ENCODE results near the gene MAB21L4. TPM values are rescaled to one million over a fixed set of nuclear protein-coding genes. Genes with fewer than 3 reads are reported as not detected.

Gene MAB21L4
- total and polyA plus RNA-seq, 2 of the 8 experiments (the other 6 are each of a cell fraction or from before 2014, with no cell fraction given), result 0.11 TPM; not detected in 1

DNA sequence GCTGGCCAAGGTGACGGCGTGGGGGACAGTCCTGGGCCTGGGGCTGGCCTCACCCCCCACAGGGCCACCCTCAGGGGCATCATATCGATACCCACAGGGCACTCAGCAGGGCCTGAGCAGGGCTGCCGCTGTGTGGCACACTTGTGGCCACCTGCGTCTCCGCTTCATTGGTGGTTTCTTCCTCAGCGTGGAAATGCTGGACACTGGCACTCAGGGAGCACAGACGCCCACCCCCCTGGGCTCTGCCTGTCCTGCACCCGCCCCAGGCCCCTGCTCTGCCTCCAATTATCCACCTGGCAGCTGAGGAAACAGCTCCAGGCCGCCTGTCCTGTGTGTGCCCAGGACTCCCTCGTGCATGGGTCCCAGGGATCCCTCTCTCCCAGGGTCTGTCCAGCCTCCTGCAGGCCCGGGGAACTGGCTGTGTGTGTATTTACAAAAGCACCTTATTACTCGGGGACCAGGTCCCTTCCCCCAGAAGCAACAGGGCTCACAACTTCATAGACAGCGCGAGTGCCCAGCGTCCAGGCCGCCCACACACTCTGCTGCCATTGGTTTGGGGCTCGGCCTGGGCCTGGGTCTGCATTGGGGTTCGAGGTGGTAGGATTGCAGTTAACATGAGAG is 23.3 kb upstream of the MAB21L4 start:
- no peak overlapping the region for H2AFZ ChIP-seq (ENCODE audit: low read length)
- no peak overlapping the region for H3K18ac ChIP-seq (ENCODE audit: extremely low read depth, low read length)
- no peak overlapping the region for H3K9ac ChIP-seq (replicated peaks in 1 of 4; ENCODE audit: extremely low read depth in 1 of 4, low read depth in 3 of 4, low read length in 3 of 4)
- H4K91ac ChIP-seq (replicated peaks; ENCODE audit: insufficient read length, low read length), result no peak overlapping the region
- H3K4me1 ChIP-seq (replicated peaks in 1 of 4; ENCODE audit: control insufficient read depth in 3 of 4, insufficient read depth in 4 of 4, low read length in 3 of 4), result peaks cover 0 to 6% (median 3%) of the 10 kb centered on the region in 4 experiments; a peak in 4 of 7 replicates
- peak overlapping the region; percentile 22; the same call in 1 of the 2 replicates for H4K8ac ChIP-seq (ENCODE audit: extremely low read depth, insufficient read depth, low read length)
- no peaks in the 10 kb centered on the region for H3K9me3 ChIP-seq (ENCODE audit: insufficient read depth in 2 of 2, low read depth in 1 of 2, low read length in 1 of 2)
- FAIRE-seq (no peak), DNase-seq (ENCODE audit: low read depth in 1 of 2, low spot score in 2 of 2) (peak in 1 of 2 experiments; percentile 44)
- no peak overlapping the region for H4K5ac ChIP-seq (ENCODE audit: insufficient read length, low read depth, low read length)
- peaks cover 4% of the 10 kb centered on the region; the same call in 1 of the 2 replicates for H3K23me2 ChIP-seq (ENCODE audit: low read depth, low read length)
- no peak overlapping the region for H3K23ac ChIP-seq (ENCODE audit: insufficient read length)
- H2BK15ac ChIP-seq (ENCODE audit: low read length), result no peak overlapping the region
- ChIA-PET POLR2A (ENCODE audit: partially characterized antibody) (no interaction called here), CTCF (ENCODE audit: partially characterized antibody) (interaction anchor here (1.0 kb wide), 1 partner anchor 66 kb away, joined by 3 read pairs; no protein-coding TSS in a partner anchor)
- peaks cover 2 to 4% of the 10 kb centered on the region in 2 experiments for H4K20me1 ChIP-seq (replicated peaks in 1 of 2; ENCODE audit: control insufficient read depth in 1 of 2, insufficient read depth in 2 of 2, low read length in 2 of 2)
- no peak overlapping the region for H3K27ac ChIP-seq (ENCODE audit: low read depth, low read length)
- no peaks in the 10 kb centered on the region for H3K36me3 ChIP-seq (ENCODE audit: control insufficient read depth in 2 of 4, insufficient read depth in 4 of 4, low read length in 3 of 4)
- TF ChIP-seq POLR2AphosphoS5 (IDR thresholded peaks at IDR 0.05; ENCODE audit: low read depth, low read length) (no peak), RBBP5 (IDR thresholded peaks at IDR 0.05; ENCODE audit: borderline replicate concordance, low read depth, low read length) (no peak), JUN (IDR thresholded peaks at IDR 0.05; ENCODE audit: low read depth, low read length) (no peak), BACH1 (IDR thresholded peaks at IDR 0.05; ENCODE audit: low read length) (no peak), SIN3A (conservative IDR thresholded peaks at IDR 0.05 in 1 of 2, IDR thresholded peaks at IDR 0.05 in 1 of 2; ENCODE audit: low read depth in 1 of 2, low read length in 2 of 2) (no peak), CHD1 (IDR thresholded peaks at IDR 0.05; ENCODE audit: low read depth, low read length) (no peak), TEAD4 (IDR thresholded peaks at IDR 0.05; ENCODE audit: low read depth, low read length) (no peak), YY1 (IDR thresholded peaks at IDR 0.05; ENCODE audit: low read depth, low read length) (no peak), CEBPB (IDR thresholded peaks at IDR 0.05; ENCODE audit: low read depth, low read length) (no peak)
- TF ChIP-seq, protein P1, sequence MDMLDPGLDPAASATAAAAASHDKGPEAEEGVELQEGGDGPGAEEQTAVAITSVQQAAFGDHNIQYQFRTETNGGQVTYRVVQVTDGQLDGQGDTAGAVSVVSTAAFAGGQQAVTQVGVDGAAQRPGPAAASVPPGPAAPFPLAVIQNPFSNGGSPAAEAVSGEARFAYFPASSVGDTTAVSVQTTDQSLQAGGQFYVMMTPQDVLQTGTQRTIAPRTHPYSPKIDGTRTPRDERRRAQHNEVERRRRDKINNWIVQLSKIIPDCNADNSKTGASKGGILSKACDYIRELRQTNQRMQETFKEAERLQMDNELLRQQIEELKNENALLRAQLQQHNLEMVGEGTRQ (IDR thresholded peaks at IDR 0.05; ENCODE audit: low read length), result no peak
- H3K4ac ChIP-seq (replicated peaks; ENCODE audit: insufficient read length, low read depth, low read length), result no peak overlapping the region
- H2BK12ac ChIP-seq (ENCODE audit: low read depth, low read length), result no peak overlapping the region
- H2BK5ac ChIP-seq (ENCODE audit: low read depth, low read length), result no peak overlapping the region
- no peak overlapping the region for H2AK5ac ChIP-seq (ENCODE audit: low read depth, low read length)
- no peaks in the 10 kb centered on the region for H3K79me2 ChIP-seq (ENCODE audit: control insufficient read depth in 1 of 2, insufficient read depth in 2 of 2, low read length in 2 of 2)
- no peak overlapping the region for H2BK120ac ChIP-seq (replicated peaks; ENCODE audit: low read depth, low read length)
- H3K79me1 ChIP-seq (ENCODE audit: low read depth, low read length), result no peaks in the 10 kb centered on the region
- H3K4me2 ChIP-seq (ENCODE audit: insufficient read depth in 1 of 2, low read depth in 2 of 2, low read length in 2 of 2), result no peak overlapping the region
- no peak overlapping the region for H3K56ac ChIP-seq (replicated peaks; ENCODE audit: insufficient read length, low read depth, low read length)
- 91% methylated on average over 19 of the region's 19 CpGs; no CpG with 5 or more reads in 1 of the 2 experiments for WGBS, 2 experiments (ENCODE audit: extremely low coverage in 1 of 2, insufficient coverage in 1 of 2, insufficient read length in 1 of 2, insufficient replicate concordance in 2 of 2, low coverage in 1 of 2, low lambda C conversion rate in 2 of 2, missing lambda C conversion rate in 1 of 2)
- no peak overlapping the region for H2BK20ac ChIP-seq (ENCODE audit: low read length)
- H3K14ac ChIP-seq (ENCODE audit: insufficient read length), result no peak overlapping the region
- no peak overlapping the region for H3K4me3 ChIP-seq (ENCODE audit: extremely low read depth in 1 of 4, insufficient read depth in 2 of 4, low read depth in 3 of 4, low read length in 4 of 4)
- H3K27me3 ChIP-seq (replicated peaks in 1 of 4; ENCODE audit: control insufficient read depth in 3 of 4, extremely low read depth in 1 of 4, insufficient read depth in 3 of 4, low read length in 3 of 4), result peaks cover 1 to 9% (median 8%) of the 10 kb centered on the region in 4 experiments; a peak in 5 of 7 replicates

Data from H1 (cell line).